LNCaP clone FGC (cell line): ENCODE measurements around the gene TAPBPL.
A peak's percentile ranks its signal among the peaks of the same experiment; 100 is the strongest.

Experiments used
- DNase-seq: peaks from one replicate; pipeline ENCODE4 v3.0.0-alpha.2; 2011; ENCODE audit warnings: low read depth
- H3K4me3 ChIP-seq: 2 replicates; pipeline ENCODE4 v1.5.1; 2011; ENCODE audit warnings: mild to moderate bottlenecking, low read depth, low read length, control low read depth
- CTCF ChIP-seq: IDR thresholded peaks from 2 replicates; pipeline ENCODE4 v1.5.1; 2012; ENCODE audit warnings: mild to moderate bottlenecking; ENCODE audit not compliant: control insufficient read depth, insufficient read depth; ENCODE audit errors: extremely low read depth

Gene TAPBPL

GRCh38 chr12:6428326-6428725, 23.5 kb upstream of the TAPBPL start:
- DNase-seq, result no peak
- no peak overlapping the region for H3K4me3 ChIP-seq
- no peak for TF ChIP-seq CTCF

- DNase-seq, result peak; percentile 72
- TF ChIP-seq CTCF, result no peak
These were observed 21.5 kb upstream of the TAPBPL start for GRCh38 chr12:6430124-6430989.

GRCh38 chr12:6432991-6433390, 18.9 kb upstream of the TAPBPL start:
- TF ChIP-seq CTCF, result no peak
- H3K4me3 ChIP-seq, result no peak overlapping the region
- DNase-seq, result no peak

More at GRCh38 chr12:6430124-6430989, 21.5 kb upstream of the TAPBPL start:
- H3K4me3 ChIP-seq, result peak overlapping the region; percentile 35

GRCh38 chr12:6434205-6435140, 17.4 kb upstream of the TAPBPL start:
- no peak for DNase-seq
- no peak for TF ChIP-seq CTCF
- H3K4me3 ChIP-seq, result no peak overlapping the region

- no peak for TF ChIP-seq CTCF
- no peak overlapping the region for H3K4me3 ChIP-seq
These were observed 15.7 kb upstream of the TAPBPL start for GRCh38 chr12:6435961-6436715.

GRCh38 chr12:6437586-6437985, 14.3 kb upstream of the TAPBPL start:
- TF ChIP-seq CTCF, result no peak
- no peak for DNase-seq
- no peak overlapping the region for H3K4me3 ChIP-seq

More at GRCh38 chr12:6435961-6436715, 15.7 kb upstream of the TAPBPL start:
- no peak for DNase-seq
